ENCODE measurements around the gene PRKRA. TPM values are rescaled to one million over a fixed set of nuclear protein-coding genes. Genes with fewer than 3 reads are reported as not detected.

Gene PRKRA
- total and polyA plus RNA-seq, 2 of the 8 experiments (the other 6 are each of a cell fraction or from before 2014, with no cell fraction given), result 25.4 to 60.4 TPM

- H3K4ac ChIP-seq (replicated peaks; ENCODE audit: insufficient read length, low read depth, low read length), result no peak overlapping the region
- H4K20me1 ChIP-seq (replicated peaks in 1 of 2; ENCODE audit: control insufficient read depth in 1 of 2, insufficient read depth in 2 of 2, low read length in 2 of 2), result peaks cover 0 to 1% of the 10 kb centered on the region in 2 experiments
- H3K56ac ChIP-seq (replicated peaks; ENCODE audit: insufficient read length, low read depth, low read length), result no peak overlapping the region
- H3K23me2 ChIP-seq (ENCODE audit: low read depth, low read length), result no peaks in the 10 kb centered on the region
- no peak for TF ChIP-seq CBX8 (IDR thresholded peaks at IDR 0.05; ENCODE audit: borderline replicate concordance, low read depth, low read length)
- TF ChIP-seq ATF2 (IDR thresholded peaks at IDR 0.05; ENCODE audit: low read length), result no peak
- TF ChIP-seq PHF8 (conservative IDR thresholded peaks at IDR 0.05; ENCODE audit: low read depth, low read length), result no peak
- no peak for TF ChIP-seq SRF (IDR thresholded peaks at IDR 0.05; ENCODE audit: low read depth, low read length)
- TF ChIP-seq RNF2 (IDR thresholded peaks at IDR 0.05; ENCODE audit: borderline replicate concordance, low read depth, low read length, missing control alignments, poor library complexity, severe bottlenecking), result no peak
- no peak for TF ChIP-seq SIX5 (IDR thresholded peaks at IDR 0.05; ENCODE audit: low read depth, low read length)
- TF ChIP-seq E2F6 (IDR thresholded peaks at IDR 0.05), result no peak
- no peak overlapping the region for H2BK20ac ChIP-seq (ENCODE audit: low read length)
- H3K18ac ChIP-seq (ENCODE audit: extremely low read depth, low read length), result no peak overlapping the region
- no peaks in the 10 kb centered on the region for H3K9me3 ChIP-seq (ENCODE audit: insufficient read depth in 2 of 2, low read depth in 1 of 2, low read length in 1 of 2)
- H3K79me2 ChIP-seq (ENCODE audit: control insufficient read depth in 1 of 2, insufficient read depth in 2 of 2, low read length in 2 of 2), result no peaks in the 10 kb centered on the region
- no peak overlapping the region for H3K14ac ChIP-seq (ENCODE audit: insufficient read length)
- no peak overlapping the region for H3K4me3 ChIP-seq (ENCODE audit: extremely low read depth in 1 of 4, insufficient read depth in 2 of 4, low read depth in 3 of 4, low read length in 4 of 4)
- H2AFZ ChIP-seq (ENCODE audit: low read length), result no peak overlapping the region
- no peaks in the 10 kb centered on the region for H3K79me1 ChIP-seq (ENCODE audit: low read depth, low read length)
- no peak overlapping the region for H2BK12ac ChIP-seq (ENCODE audit: low read depth, low read length)
- ChIA-PET CTCF (ENCODE audit: partially characterized antibody) (interaction anchor here (0.8 kb wide), 1 partner anchor 24 kb away, joined by 5 read pairs; no protein-coding TSS in a partner anchor), POLR2A (ENCODE audit: partially characterized antibody) (interaction anchor here (1.3 kb wide), 1 partner anchor 49 kb away, joined by 5 read pairs; the partner anchor contains the start of genes PJVK and PRKRA)
- no peaks in the 10 kb centered on the region for H3K27me3 ChIP-seq (replicated peaks in 1 of 4; ENCODE audit: control insufficient read depth in 3 of 4, extremely low read depth in 1 of 4, insufficient read depth in 3 of 4, low read length in 3 of 4)
- H2AK5ac ChIP-seq (ENCODE audit: low read depth, low read length), result no peak overlapping the region
- no peaks in the 10 kb centered on the region for H3K4me1 ChIP-seq (replicated peaks in 1 of 4; ENCODE audit: control insufficient read depth in 3 of 4, insufficient read depth in 4 of 4, low read length in 3 of 4)
- no peak overlapping the region for H4K91ac ChIP-seq (replicated peaks; ENCODE audit: insufficient read length, low read length)
- no peak overlapping the region for H4K8ac ChIP-seq (ENCODE audit: extremely low read depth, insufficient read depth, low read length)
- DNase-seq (ENCODE audit: low read depth in 1 of 2, low spot score in 2 of 2), result no peak
- 92% methylated on average over 3 of the region's 3 CpGs; no CpG with 5 or more reads in 1 of the 2 experiments for WGBS, 2 experiments (ENCODE audit: extremely low coverage in 1 of 2, insufficient coverage in 1 of 2, insufficient read length in 1 of 2, insufficient replicate concordance in 2 of 2, low coverage in 1 of 2, low lambda C conversion rate in 2 of 2, missing lambda C conversion rate in 1 of 2)
- no peak for FAIRE-seq
- H3K9ac ChIP-seq (replicated peaks in 1 of 4; ENCODE audit: extremely low read depth in 1 of 4, low read depth in 3 of 4, low read length in 3 of 4), result no peak overlapping the region
- H3K23ac ChIP-seq (ENCODE audit: insufficient read length), result no peak overlapping the region
- H3K4me2 ChIP-seq (ENCODE audit: insufficient read depth in 1 of 2, low read depth in 2 of 2, low read length in 2 of 2), result no peak overlapping the region
- H4K5ac ChIP-seq (ENCODE audit: insufficient read length, low read depth, low read length), result no peak overlapping the region
- no peak overlapping the region for H2BK120ac ChIP-seq (replicated peaks; ENCODE audit: low read depth, low read length)
- H2BK15ac ChIP-seq (ENCODE audit: low read length), result no peak overlapping the region
- no peak overlapping the region for H2BK5ac ChIP-seq (ENCODE audit: low read depth, low read length)
- H3K27ac ChIP-seq (ENCODE audit: low read depth, low read length), result no peak overlapping the region
- peaks cover 2 to 33% (median 8%) of the 10 kb centered on the region in 4 experiments; a peak in 7 of 8 replicates for H3K36me3 ChIP-seq (ENCODE audit: control insufficient read depth in 2 of 4, insufficient read depth in 4 of 4, low read length in 3 of 4)
Measured at GRCh38 chr2:178499640-178500039, 48.7 kb upstream of the PRKRA start.

Measured in H1 (cell line).